Measurements from ENCODE around the gene RBM24. TPM values are rescaled to one million over a fixed set of nuclear protein-coding genes. Genes with fewer than 3 reads are reported as not detected.

Gene RBM24
- total and polyA plus RNA-seq, 2 donors from 2014 or later: 0.47 to 1.5 TPM

DNA sequence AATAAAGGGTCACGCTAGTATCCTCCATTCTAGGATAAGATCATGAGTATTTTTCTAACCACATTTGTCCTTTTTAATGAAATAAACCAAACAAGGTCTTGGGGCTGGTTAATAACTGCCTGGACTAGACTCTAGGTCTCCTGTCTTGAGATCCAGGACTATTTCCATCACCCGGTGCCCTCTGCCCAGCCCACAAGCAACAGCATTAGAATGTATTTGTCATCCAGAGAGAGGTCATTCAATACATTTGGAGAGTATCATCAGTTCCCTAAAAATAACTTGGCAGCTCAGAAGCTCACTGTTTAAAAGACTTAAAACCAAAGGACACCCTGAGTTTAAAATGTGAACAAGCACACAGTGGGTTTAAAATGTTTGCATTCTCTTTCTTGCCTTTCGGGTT is 4.4 kb upstream of the RBM24 start:
- H3K9ac ChIP-seq (ENCODE audit: low read length in 3 of 3): no peak overlapping the region
- no peaks in the 10 kb centered on the region for H3K9me3 ChIP-seq (ENCODE audit: control insufficient read depth in 2 of 3, insufficient read depth in 1 of 3, low read length in 3 of 3)
- intact Hi-C loops (cut with DNase I): no loop called here
- DNase-seq: no peak
- H3K4me1 ChIP-seq (ENCODE audit: control insufficient read depth in 2 of 3, insufficient read depth in 2 of 3, low read depth in 1 of 3, low read length in 3 of 3): peaks cover 0 to 2% (median 0%) of the 10 kb centered on the region in 3 donors
- TF ChIP-seq, protein P1, sequence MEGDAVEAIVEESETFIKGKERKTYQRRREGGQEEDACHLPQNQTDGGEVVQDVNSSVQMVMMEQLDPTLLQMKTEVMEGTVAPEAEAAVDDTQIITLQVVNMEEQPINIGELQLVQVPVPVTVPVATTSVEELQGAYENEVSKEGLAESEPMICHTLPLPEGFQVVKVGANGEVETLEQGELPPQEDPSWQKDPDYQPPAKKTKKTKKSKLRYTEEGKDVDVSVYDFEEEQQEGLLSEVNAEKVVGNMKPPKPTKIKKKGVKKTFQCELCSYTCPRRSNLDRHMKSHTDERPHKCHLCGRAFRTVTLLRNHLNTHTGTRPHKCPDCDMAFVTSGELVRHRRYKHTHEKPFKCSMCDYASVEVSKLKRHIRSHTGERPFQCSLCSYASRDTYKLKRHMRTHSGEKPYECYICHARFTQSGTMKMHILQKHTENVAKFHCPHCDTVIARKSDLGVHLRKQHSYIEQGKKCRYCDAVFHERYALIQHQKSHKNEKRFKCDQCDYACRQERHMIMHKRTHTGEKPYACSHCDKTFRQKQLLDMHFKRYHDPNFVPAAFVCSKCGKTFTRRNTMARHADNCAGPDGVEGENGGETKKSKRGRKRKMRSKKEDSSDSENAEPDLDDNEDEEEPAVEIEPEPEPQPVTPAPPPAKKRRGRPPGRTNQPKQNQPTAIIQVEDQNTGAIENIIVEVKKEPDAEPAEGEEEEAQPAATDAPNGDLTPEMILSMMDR (IDR thresholded peaks at IDR 0.05; ENCODE audit: borderline replicate concordance, extremely low read depth, insufficient read depth): no peak
- no peak overlapping the region for H3K4me3 ChIP-seq (ENCODE audit: low read length in 3 of 3)
- no peak for FAIRE-seq
- H3K36me3 ChIP-seq (ENCODE audit: control insufficient read depth in 2 of 3, insufficient read depth in 3 of 3, low read length in 3 of 3): no peaks in the 10 kb centered on the region
- H3K27ac ChIP-seq (ENCODE audit: low read depth in 2 of 2, low read length in 2 of 2): no peak overlapping the region
- peaks cover 4% of the 10 kb centered on the region for H3K27me3 ChIP-seq (ENCODE audit: control insufficient read depth, insufficient read depth, low read length)

DNA sequence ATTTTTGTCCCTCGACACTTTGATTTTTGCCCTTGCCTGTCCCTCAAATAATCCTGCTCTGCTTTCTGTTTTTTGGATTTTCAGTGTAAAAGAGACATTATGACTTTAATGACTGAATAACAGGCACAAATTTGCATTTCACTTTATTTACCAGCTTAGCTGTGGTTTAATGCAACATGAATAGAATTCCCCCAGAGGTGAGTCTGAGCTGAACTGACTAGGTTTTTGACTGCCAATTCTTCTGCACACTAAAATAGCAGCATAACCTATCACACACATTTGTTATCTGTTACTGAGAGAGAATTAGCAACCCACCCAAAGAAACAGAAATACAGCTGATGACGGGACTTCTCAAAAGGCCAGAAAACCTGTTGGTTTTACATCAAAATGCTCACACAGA is 3.9 kb upstream of the RBM24 start:
- Histone ChIP-seq H3K27me3 (ENCODE audit: control insufficient read depth, insufficient read depth, low read length) (peaks cover 4% of the 10 kb centered on the region), H3K9me3 (ENCODE audit: control insufficient read depth in 2 of 3, insufficient read depth in 1 of 3, low read length in 3 of 3) (no peaks in the 10 kb centered on the region), H3K9ac (ENCODE audit: low read length in 3 of 3) (no peak overlapping the region), H3K36me3 (ENCODE audit: control insufficient read depth in 2 of 3, insufficient read depth in 3 of 3, low read length in 3 of 3) (no peaks in the 10 kb centered on the region), H3K4me3 (ENCODE audit: low read length in 3 of 3) (no peak overlapping the region), H3K4me1 (ENCODE audit: control insufficient read depth in 2 of 3, insufficient read depth in 2 of 3, low read depth in 1 of 3, low read length in 3 of 3) (peaks cover 0 to 2% (median 0%) of the 10 kb centered on the region in 3 donors), H3K27ac (ENCODE audit: low read depth in 2 of 2, low read length in 2 of 2) (no peak overlapping the region)
- TF ChIP-seq, protein P1 (IDR thresholded peaks at IDR 0.05; ENCODE audit: borderline replicate concordance, extremely low read depth, insufficient read depth): no peak
- intact Hi-C loops (cut with DNase I): no loop called here
- FAIRE-seq (no peak), DNase-seq (no peak)

DNA sequence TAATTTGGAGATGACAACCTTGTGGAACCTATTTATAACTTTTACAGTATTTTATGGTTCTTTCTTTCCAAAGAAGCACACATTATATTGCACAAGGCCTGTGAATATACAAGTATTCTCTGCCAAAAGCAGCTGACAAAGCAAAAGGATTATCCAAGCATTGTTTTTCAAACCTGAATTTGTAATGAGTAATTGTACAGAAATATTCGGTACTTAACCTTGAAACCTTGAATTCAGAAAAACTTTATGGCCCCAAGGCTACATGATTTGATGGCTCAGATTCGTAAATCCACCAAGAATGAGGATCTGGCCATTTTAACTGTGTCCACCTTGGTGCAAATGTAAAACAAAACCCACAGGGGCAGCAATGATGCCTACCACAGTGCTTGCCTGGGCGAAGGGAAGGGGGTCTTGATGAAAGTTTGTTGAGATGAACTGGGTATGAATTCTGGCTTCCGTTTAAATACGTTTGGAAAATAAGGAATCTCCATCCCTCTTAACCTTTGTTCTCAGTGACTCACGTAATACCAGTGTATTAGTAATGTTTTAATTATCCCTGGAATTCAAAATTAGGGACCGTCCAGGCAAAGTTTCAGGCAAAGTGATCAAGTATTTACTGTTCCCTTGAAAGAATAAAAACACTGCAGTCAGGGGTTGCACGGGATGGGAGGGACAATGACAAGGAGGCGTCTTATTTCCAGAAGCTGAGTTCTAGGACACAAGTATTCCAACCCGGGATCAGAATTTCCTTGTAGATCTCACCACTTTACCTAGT is 2.7 kb upstream of the RBM24 start:
- Histone ChIP-seq H3K27me3 (ENCODE audit: control insufficient read depth, insufficient read depth, low read length) (peaks cover 4% of the 10 kb centered on the region), H3K4me1 (ENCODE audit: control insufficient read depth in 2 of 3, insufficient read depth in 2 of 3, low read depth in 1 of 3, low read length in 3 of 3) (peaks cover 0 to 2% (median 0%) of the 10 kb centered on the region in 3 donors), H3K36me3 (ENCODE audit: control insufficient read depth in 2 of 3, insufficient read depth in 3 of 3, low read length in 3 of 3) (no peaks in the 10 kb centered on the region), H3K4me3 (ENCODE audit: low read length in 3 of 3) (no peak overlapping the region), H3K27ac (ENCODE audit: low read depth in 2 of 2, low read length in 2 of 2) (no peak overlapping the region), H3K9ac (ENCODE audit: low read length in 3 of 3) (no peak overlapping the region), H3K9me3 (ENCODE audit: control insufficient read depth in 2 of 3, insufficient read depth in 1 of 3, low read length in 3 of 3) (no peaks in the 10 kb centered on the region)
- TF ChIP-seq, protein P1 (IDR thresholded peaks at IDR 0.05; ENCODE audit: borderline replicate concordance, extremely low read depth, insufficient read depth): no peak
- DNase-seq (no peak), FAIRE-seq (no peak)
- intact Hi-C loops (cut with DNase I): no loop called here
